Measurements from ENCODE around the gene FAM20B. TPM values are rescaled to one million over a fixed set of nuclear protein-coding genes. Genes with fewer than 3 reads are reported as not detected.

The FAM20B gene
- total RNA-seq, 2 donors from 2014 or later = 30.3 to 33.6 TPM

DNA sequence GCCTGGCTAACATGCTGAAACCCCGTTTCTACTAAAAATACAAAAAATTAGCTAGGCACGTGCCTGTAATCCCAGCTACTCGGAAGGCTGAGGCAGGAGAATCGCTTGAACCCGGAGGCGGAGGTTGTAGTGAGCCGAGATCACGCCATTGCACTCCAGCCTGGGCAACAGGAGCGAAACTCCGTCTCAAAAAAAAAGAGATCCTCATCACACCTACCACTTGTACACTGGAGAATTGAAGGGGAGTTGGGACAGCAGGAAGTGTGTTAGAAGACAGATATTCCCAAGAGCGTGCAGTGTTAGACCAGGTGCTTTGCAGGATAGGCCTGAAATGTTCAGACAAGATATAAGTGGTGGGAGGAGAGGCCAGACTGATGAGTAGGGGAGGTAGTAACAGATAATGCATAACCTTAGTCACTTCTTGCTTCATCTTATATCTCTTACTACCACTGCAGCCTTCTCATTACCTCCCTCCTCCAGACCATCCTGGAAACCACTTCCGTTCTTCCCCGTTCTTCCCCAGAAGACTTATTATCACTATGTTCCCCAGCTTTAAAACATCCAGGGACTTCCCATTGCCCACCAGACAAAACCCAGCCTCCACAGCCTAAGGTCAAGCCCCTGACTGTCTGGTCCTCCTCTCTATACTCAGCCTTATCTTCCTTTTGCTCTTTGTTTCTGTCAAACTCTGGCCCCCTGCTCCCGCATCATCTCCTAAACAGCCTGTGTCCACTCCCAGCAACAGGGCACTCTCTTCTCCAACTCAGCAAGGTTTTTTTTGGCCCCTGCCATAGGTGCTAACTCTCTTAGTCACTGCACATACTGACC, 21.3 kb downstream of the FAM20B start:
- peak in 1 of 2 donors; percentile 13 for ATAC-seq (replicated peaks in 1 of 2)
- Mint-ChIP-seq H3K9me3 (no peaks in the 10 kb centered on the region), H3K4me1 (ENCODE audit: low read depth) (no peaks in the 10 kb centered on the region), H3K36me3 (ENCODE audit: insufficient read depth in 2 of 2) (peaks cover 2 to 3% of the 10 kb centered on the region in 2 donors), H3K27me3 (ENCODE audit: low read depth) (no peaks in the 10 kb centered on the region), H3K4me3 (no peak overlapping the region), H3K27ac (no peak overlapping the region)
- DNase-seq = no peak

DNA sequence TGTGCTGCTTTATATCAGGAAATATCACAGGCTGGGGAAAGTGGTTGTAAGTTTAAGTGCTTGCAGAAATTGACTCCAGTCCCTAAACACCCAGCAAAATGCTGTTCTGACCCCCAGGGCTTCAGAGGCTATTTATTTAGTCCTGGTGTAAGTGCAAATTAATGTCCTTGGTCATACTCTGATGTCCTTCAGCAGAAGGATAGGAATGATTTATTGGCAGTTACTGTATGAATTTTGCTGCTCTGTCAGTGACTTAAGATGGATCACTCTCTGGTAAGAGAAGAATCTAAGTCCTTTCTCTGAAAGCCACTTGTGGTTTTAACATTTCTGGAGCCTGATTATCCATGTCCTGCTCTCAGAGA, 21.9 kb downstream of the FAM20B start:
- H3K27ac Mint-ChIP-seq = peak overlapping the region; percentile 16
- no peaks in the 10 kb centered on the region for H3K4me1 Mint-ChIP-seq (ENCODE audit: low read depth)
- DNase-seq (no peak), ATAC-seq (replicated peaks in 1 of 2) (no peak)
- peaks cover 1 to 2% of the 10 kb centered on the region in 2 donors for H3K36me3 Mint-ChIP-seq (ENCODE audit: insufficient read depth in 2 of 2)
- H3K27me3 Mint-ChIP-seq (ENCODE audit: low read depth) = no peaks in the 10 kb centered on the region
- no peaks in the 10 kb centered on the region for H3K9me3 Mint-ChIP-seq
- no peak overlapping the region for H3K4me3 Mint-ChIP-seq

DNA sequence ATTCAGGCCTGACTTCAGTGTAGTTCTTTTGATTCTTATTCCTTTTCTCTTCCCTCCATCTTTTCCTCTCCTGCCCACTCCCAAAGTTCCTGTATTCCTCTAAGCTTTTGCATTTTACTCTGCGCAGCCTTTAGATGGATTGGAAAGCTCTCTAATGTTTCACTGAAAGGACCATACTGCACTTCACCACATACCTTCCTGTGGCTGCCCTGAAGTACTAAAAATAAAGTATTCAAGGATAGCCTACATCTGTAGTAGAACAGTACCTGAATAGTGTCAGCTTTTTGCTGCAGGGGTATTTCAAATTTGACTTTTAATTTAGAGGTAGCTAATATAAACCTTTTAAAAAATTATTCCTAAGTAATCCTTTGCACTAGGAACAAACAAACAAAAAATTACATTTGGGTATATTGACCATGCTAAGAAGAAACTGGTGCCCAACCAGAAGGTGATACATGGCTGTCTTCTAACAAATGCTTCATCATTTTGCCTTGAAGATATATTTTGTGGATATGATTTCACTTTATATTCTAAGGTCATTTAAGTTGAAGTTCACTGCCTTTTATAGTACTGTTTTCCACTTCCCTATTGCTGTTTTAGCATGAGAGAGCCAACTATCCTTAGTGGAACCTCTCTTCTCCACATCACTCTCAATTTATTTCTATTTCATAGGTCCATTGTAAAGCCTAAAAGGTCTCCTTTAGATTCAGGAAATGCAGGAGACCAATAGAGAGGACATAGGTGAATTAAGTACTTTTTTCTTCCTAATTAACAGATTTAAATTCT, 22.8 kb downstream of the FAM20B start:
- ATAC-seq (replicated peaks in 1 of 2) = no peak
- H3K27me3 Mint-ChIP-seq (ENCODE audit: low read depth) = no peaks in the 10 kb centered on the region
- no peak overlapping the region for H3K4me3 Mint-ChIP-seq
- H3K27ac Mint-ChIP-seq = no peak overlapping the region
- no peaks in the 10 kb centered on the region for H3K9me3 Mint-ChIP-seq
- H3K36me3 Mint-ChIP-seq (ENCODE audit: insufficient read depth in 2 of 2) = peaks cover 1 to 2% of the 10 kb centered on the region in 2 donors
- H3K4me1 Mint-ChIP-seq (ENCODE audit: low read depth) = no peaks in the 10 kb centered on the region
- no peak for DNase-seq

GRCh38 chr1:179052776-179053175, 27.1 kb downstream of the FAM20B start:
- H3K4me3 Mint-ChIP-seq = no peak overlapping the region
- DNase-seq = no peak

GRCh38 chr1:179053486-179053885, 27.8 kb downstream of the FAM20B start:
- no peak for DNase-seq

More at GRCh38 chr1:179052776-179053175, 27.1 kb downstream of the FAM20B start:
- ATAC-seq (replicated peaks in 1 of 2) = no peak
- Mint-ChIP-seq H3K9me3 (no peaks in the 10 kb centered on the region), H3K27ac (no peak overlapping the region), H3K27me3 (ENCODE audit: low read depth) (no peaks in the 10 kb centered on the region), H3K36me3 (ENCODE audit: insufficient read depth in 2 of 2) (peaks cover 7 to 18% of the 10 kb centered on the region in 2 donors), H3K4me1 (ENCODE audit: low read depth) (no peaks in the 10 kb centered on the region)

GRCh38 chr1:179055937-179056336, 30.2 kb downstream of the FAM20B start:
- Mint-ChIP-seq H3K9me3 (no peaks in the 10 kb centered on the region), H3K36me3 (ENCODE audit: insufficient read depth in 2 of 2) (peaks cover 7 to 22% of the 10 kb centered on the region in 2 donors), H3K4me3 (no peak overlapping the region), H3K27ac (peak overlapping the region; percentile 70), H3K27me3 (ENCODE audit: low read depth) (no peaks in the 10 kb centered on the region), H3K4me1 (ENCODE audit: low read depth) (no peaks in the 10 kb centered on the region)
- ATAC-seq (replicated peaks in 1 of 2) = no peak
- DNase-seq = no peak

More at GRCh38 chr1:179053486-179053885, 27.8 kb downstream of the FAM20B start:
- Mint-ChIP-seq H3K27ac (no peak overlapping the region), H3K36me3 (ENCODE audit: insufficient read depth in 2 of 2) (peaks cover 7 to 19% of the 10 kb centered on the region in 2 donors), H3K4me3 (no peak overlapping the region), H3K4me1 (ENCODE audit: low read depth) (no peaks in the 10 kb centered on the region), H3K27me3 (ENCODE audit: low read depth) (no peaks in the 10 kb centered on the region), H3K9me3 (no peaks in the 10 kb centered on the region)
- ATAC-seq (replicated peaks in 1 of 2) = no peak

DNA sequence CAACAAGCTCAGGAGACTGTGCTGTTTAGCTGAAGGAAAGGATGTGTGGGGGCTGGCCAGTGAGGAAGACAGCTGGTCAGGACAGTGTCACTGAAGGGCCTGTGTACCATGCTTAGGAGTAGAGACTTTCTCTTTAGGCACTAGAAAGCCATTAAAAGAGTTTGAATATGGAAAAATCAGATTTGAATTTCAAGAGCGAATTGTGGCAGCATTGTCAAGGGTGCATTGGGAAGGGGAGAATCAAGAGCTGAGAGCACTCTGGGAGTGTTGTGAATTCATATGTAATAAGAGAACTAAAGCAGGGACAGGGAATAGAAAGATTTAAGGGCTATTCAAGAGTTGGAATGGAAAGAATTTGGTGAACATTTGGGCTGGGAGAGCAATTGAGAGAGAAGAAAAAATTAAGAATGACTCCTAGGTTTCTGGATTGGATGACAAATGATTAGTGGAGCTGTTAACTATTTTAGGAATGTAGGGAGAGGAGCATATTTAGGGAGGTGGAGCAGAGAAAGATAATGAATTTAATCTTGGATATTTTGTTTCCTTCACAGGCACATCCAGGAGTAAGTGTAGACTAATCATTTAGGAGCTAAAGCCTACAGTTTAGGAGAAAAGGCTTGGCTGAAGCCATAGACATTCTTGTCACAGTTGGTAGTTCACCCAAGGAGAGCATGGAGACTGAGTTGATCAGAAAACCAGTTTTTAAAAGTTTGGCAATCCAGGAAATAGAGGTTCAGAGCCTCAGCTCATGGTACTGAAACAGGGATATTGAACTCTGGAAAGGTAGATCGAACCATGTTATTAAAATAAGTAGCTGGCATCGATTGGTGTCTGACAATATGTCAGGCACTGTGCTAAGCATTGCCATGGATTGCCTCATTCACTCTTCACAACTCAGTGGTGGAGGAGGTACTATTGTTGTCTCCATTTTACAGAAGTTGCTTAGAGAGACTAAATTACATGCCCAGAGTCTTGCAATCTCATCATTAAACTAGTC, 33.1 kb downstream of the FAM20B start:
- ATAC-seq (replicated peaks in 1 of 2) (no peak), DNase-seq (no peak)
- Mint-ChIP-seq H3K36me3 (ENCODE audit: insufficient read depth in 2 of 2) (peaks cover 7 to 26% of the 10 kb centered on the region in 2 donors), H3K27ac (no peak overlapping the region), H3K4me3 (no peak overlapping the region), H3K27me3 (ENCODE audit: low read depth) (no peaks in the 10 kb centered on the region), H3K4me1 (ENCODE audit: low read depth) (peaks cover 6% of the 10 kb centered on the region), H3K9me3 (no peaks in the 10 kb centered on the region)

- no peak overlapping the region for H3K4me3 Mint-ChIP-seq
- peaks cover 0 to 13% of the 10 kb centered on the region in 2 donors for H3K36me3 Mint-ChIP-seq (ENCODE audit: insufficient read depth in 2 of 2)
- ATAC-seq (replicated peaks in 1 of 2) (no peak), DNase-seq (no peak)
- no peak overlapping the region for H3K27ac Mint-ChIP-seq
- H3K4me1 Mint-ChIP-seq (ENCODE audit: low read depth) = peaks cover 6% of the 10 kb centered on the region
- H3K27me3 Mint-ChIP-seq (ENCODE audit: low read depth) = no peaks in the 10 kb centered on the region
- no peaks in the 10 kb centered on the region for H3K9me3 Mint-ChIP-seq
Observed at GRCh38 chr1:179061360-179062282, 35.9 kb downstream of the FAM20B start.

GRCh38 chr1:179066471-179066870, 40.8 kb downstream of the FAM20B start:
- ATAC-seq (replicated peaks in 1 of 2) (no peak), DNase-seq (no peak)
- Mint-ChIP-seq H3K36me3 (ENCODE audit: insufficient read depth in 2 of 2) (peaks cover 0 to 9% of the 10 kb centered on the region in 2 donors), H3K9me3 (no peaks in the 10 kb centered on the region), H3K4me1 (ENCODE audit: low read depth) (peaks cover 6% of the 10 kb centered on the region), H3K4me3 (no peak overlapping the region), H3K27ac (no peak overlapping the region), H3K27me3 (ENCODE audit: low read depth) (no peaks in the 10 kb centered on the region)

DNA sequence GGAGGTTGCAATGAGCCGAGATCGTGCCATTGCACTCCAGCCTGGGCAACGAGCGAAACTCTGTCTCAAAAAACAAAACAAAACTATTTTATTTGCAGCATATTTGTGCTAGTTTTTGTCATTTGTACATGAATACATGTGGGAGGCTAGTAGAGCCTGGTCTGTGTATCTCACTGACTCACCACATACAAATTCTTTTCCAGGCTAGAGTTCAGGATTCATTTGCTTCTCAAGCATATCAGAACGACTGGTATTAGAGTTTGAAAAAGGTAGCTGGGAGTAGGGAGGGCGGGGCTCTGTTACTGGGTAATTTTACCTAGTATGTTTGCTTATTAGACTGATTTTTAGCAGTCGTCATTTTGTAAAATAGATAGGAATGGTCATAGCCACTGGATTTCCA, 51.7 kb downstream of the FAM20B start:
- H3K4me1 Mint-ChIP-seq (ENCODE audit: low read depth) = peaks cover 14% of the 10 kb centered on the region
- no peaks in the 10 kb centered on the region for H3K27me3 Mint-ChIP-seq (ENCODE audit: low read depth)
- no peak overlapping the region for H3K4me3 Mint-ChIP-seq
- no peak overlapping the region for H3K27ac Mint-ChIP-seq
- no peak for DNase-seq
- H3K36me3 Mint-ChIP-seq (ENCODE audit: insufficient read depth in 2 of 2) = no peaks in the 10 kb centered on the region
- ATAC-seq (replicated peaks in 1 of 2) = no peak
- no peaks in the 10 kb centered on the region for H3K9me3 Mint-ChIP-seq

GRCh38 chr1:179079113-179079761, 53.5 kb downstream of the FAM20B start:
- DNase-seq = peak; percentile 45 to 51
- Mint-ChIP-seq H3K27me3 (ENCODE audit: low read depth) (no peaks in the 10 kb centered on the region), H3K4me3 (no peak overlapping the region), H3K36me3 (ENCODE audit: insufficient read depth in 2 of 2) (peaks cover 0 to 3% of the 10 kb centered on the region in 2 donors), H3K27ac (no peak overlapping the region), H3K9me3 (no peaks in the 10 kb centered on the region), H3K4me1 (ENCODE audit: low read depth) (peaks cover 19% of the 10 kb centered on the region)
- ATAC-seq (replicated peaks in 1 of 2) = peak; percentile 10 to 16

Measured in activated T-cell treated with anti-CD3 and anti-CD28 coated beads, Interleukin-2, amount 50 U/mL, for 72 hours (primary cell).